ENCODE data around the gene FUT3. TPM values are rescaled to one million over a fixed set of nuclear protein-coding genes. Genes with fewer than 3 reads are reported as not detected.

FUT3 gene
- total and polyA plus RNA-seq, 8 donors = 1.1 to 119 (median 7.8) TPM

GRCh38 chr19:5809053-5809452, 42.2 kb downstream of the FUT3 start:
- intact Hi-C loops (cut with DNase I; ENCODE audit: low total_unique reads) = loop anchor here (10.0 kb wide), 1 partner anchor 86 kb away; no protein-coding TSS in a partner anchor
- Histone ChIP-seq H3K36me3 (peaks cover 0 to 10% (median 0%) of the 10 kb centered on the region in 4 donors), H3K4me3 (no peak overlapping the region), H3K27me3 (peaks cover 0 to 16% (median 5%) of the 10 kb centered on the region in 3 donors), H3K4me1 (peaks cover 5 to 21% (median 18%) of the 10 kb centered on the region in 4 donors), H3K27ac (no peak overlapping the region), H3K9me3 (no peaks in the 10 kb centered on the region)
- DNase-seq = no peak
- TF ChIP-seq POLR2A (IDR thresholded peaks at IDR 0.05) (no peak), EP300 (IDR thresholded peaks at IDR 0.05) (no peak), POLR2AphosphoS5 (IDR thresholded peaks at IDR 0.05) (no peak), CTCF (IDR thresholded peaks at IDR 0.05) (no peak)
- 85 to 94% (median 91%) methylated on average over 9 of the region's 9 CpGs for WGBS, 5 donors

DNA sequence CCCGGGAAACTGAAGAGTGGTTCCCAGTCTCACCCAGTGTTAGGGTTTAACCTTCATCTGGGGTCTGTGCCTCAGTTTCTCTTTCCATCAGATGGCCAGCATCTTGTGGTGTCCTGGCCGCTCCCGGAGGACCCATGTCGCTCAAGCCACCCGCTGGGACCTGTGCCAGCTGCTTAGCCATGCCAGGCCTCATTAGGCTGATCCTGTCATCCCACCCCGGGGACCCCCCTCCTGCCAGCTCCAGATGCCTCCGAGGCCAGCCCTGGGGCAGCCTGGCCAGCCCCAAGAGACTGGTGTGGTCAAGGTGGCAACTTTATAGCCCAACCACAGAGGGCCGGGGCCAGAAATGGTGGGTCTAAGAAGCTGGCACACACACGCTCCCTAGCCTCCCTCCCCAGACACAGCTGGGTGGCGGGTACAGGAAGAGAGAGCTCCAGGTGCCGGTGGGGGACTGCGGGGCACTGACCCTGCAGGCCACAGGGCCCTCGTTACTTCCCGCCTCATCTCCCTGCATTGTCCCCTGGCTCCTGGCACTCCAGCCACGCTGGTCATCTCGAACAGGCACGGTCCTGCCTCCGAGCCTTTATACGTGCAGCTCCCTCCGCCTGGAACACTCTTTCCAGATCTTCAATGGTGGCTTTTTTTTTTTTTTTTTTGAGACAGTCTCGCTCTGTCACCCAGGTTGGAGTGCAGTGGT, 43.0 kb downstream of the FUT3 start:
- no peaks in the 10 kb centered on the region for H3K9me3 ChIP-seq
- no peak for DNase-seq
- H3K36me3 ChIP-seq = peaks cover 0 to 10% (median 0%) of the 10 kb centered on the region in 4 donors
- H3K27me3 ChIP-seq = peaks cover 0 to 24% (median 11%) of the 10 kb centered on the region in 3 donors
- TF ChIP-seq EP300 (IDR thresholded peaks at IDR 0.05) (no peak), POLR2AphosphoS5 (IDR thresholded peaks at IDR 0.05) (no peak), CTCF (IDR thresholded peaks at IDR 0.05) (no peak)
- peaks cover 11 to 29% (median 26%) of the 10 kb centered on the region in 4 donors for H3K4me1 ChIP-seq
- intact Hi-C loops (cut with DNase I; ENCODE audit: low total_unique reads) = loop anchor here (10.0 kb wide), 1 partner anchor 87 kb away; no protein-coding TSS in a partner anchor
- H3K27ac ChIP-seq = no peak overlapping the region
- 81 to 90% (median 86%) methylated on average over 15 to 21 of the region's 21 CpGs for WGBS, 5 donors
- no peak overlapping the region for H3K4me3 ChIP-seq

- TF ChIP-seq EP300 (IDR thresholded peaks at IDR 0.05) (no peak), POLR2A (IDR thresholded peaks at IDR 0.05) (no peak), POLR2AphosphoS5 (IDR thresholded peaks at IDR 0.05) (no peak), CTCF (IDR thresholded peaks at IDR 0.05) (no peak)
- peaks cover 0 to 38% (median 17%) of the 10 kb centered on the region in 3 donors for H3K27me3 ChIP-seq
- H3K27ac ChIP-seq = peak overlapping the region in 2 of 5 donors; percentile 69 to 88
- H3K36me3 ChIP-seq = peaks cover 0 to 4% (median 0%) of the 10 kb centered on the region in 4 donors
- no peak for DNase-seq
- WGBS, 5 donors = 93 to 96% (median 94%) methylated on average over 5 of the region's 5 CpGs
- intact Hi-C loops (cut with DNase I; ENCODE audit: low total_unique reads) = loop anchor here (10.0 kb wide), 1 partner anchor 88 kb away; no protein-coding TSS in a partner anchor
- no peaks in the 10 kb centered on the region for H3K9me3 ChIP-seq
- peaks cover 16 to 40% (median 37%) of the 10 kb centered on the region in 4 donors for H3K4me1 ChIP-seq
- no peak overlapping the region for H3K4me3 ChIP-seq
Observed at GRCh38 chr19:5806905-5807304, 44.3 kb downstream of the FUT3 start.

GRCh38 chr19:5806133-5806489, 45.1 kb downstream of the FUT3 start:
- TF ChIP-seq EP300 (IDR thresholded peaks at IDR 0.05) (no peak), POLR2A (IDR thresholded peaks at IDR 0.05) (no peak), CTCF (IDR thresholded peaks at IDR 0.05) (no peak), POLR2AphosphoS5 (IDR thresholded peaks at IDR 0.05) (no peak)
- H3K9me3 ChIP-seq = no peaks in the 10 kb centered on the region
- WGBS, 5 donors = 34 to 40% (median 36%) methylated on average over 6 of the region's 6 CpGs
- intact Hi-C loops (cut with DNase I; ENCODE audit: low total_unique reads) = loop anchor here (10.0 kb wide), 1 partner anchor 89 kb away; no protein-coding TSS in a partner anchor
- H3K27me3 ChIP-seq = peaks cover 0 to 46% (median 20%) of the 10 kb centered on the region in 3 donors
- no peak for DNase-seq
- peaks cover 0 to 4% (median 0%) of the 10 kb centered on the region in 4 donors for H3K36me3 ChIP-seq
- peaks cover 21 to 47% (median 45%) of the 10 kb centered on the region in 4 donors for H3K4me1 ChIP-seq
- peak overlapping the region in 3 of 5 donors; percentile 69 to 88 (median 77) for H3K27ac ChIP-seq
- peak overlapping the region; percentile 44 to 63 (median 58) for H3K4me3 ChIP-seq

All from stomach (tissue), 9 donors.